Fibroblast of pulmonary artery (primary cell): ENCODE measurements around the gene CAMSAP1.

Experiments
- DNase-seq: peaks from one replicate; pipeline ENCODE4 v3.0.0-alpha.2; 2010; ENCODE audit warnings: low read depth
- H3K4me3 ChIP-seq: replicated peaks from 2 replicates; pipeline ENCODE4 v1.5.1; 2011; ENCODE audit warnings: low read depth, mild to moderate bottlenecking, control low read depth, low read length, moderate library complexity
- TF ChIP-seq, protein P1 (sequence below): IDR thresholded peaks from 2 replicates; pipeline ENCODE4 v1.5.1; 2011; ENCODE audit warnings: mild to moderate bottlenecking, control low read depth, low read length, inconsistent platforms; ENCODE audit errors: missing control alignments

Gene CAMSAP1

DNA sequence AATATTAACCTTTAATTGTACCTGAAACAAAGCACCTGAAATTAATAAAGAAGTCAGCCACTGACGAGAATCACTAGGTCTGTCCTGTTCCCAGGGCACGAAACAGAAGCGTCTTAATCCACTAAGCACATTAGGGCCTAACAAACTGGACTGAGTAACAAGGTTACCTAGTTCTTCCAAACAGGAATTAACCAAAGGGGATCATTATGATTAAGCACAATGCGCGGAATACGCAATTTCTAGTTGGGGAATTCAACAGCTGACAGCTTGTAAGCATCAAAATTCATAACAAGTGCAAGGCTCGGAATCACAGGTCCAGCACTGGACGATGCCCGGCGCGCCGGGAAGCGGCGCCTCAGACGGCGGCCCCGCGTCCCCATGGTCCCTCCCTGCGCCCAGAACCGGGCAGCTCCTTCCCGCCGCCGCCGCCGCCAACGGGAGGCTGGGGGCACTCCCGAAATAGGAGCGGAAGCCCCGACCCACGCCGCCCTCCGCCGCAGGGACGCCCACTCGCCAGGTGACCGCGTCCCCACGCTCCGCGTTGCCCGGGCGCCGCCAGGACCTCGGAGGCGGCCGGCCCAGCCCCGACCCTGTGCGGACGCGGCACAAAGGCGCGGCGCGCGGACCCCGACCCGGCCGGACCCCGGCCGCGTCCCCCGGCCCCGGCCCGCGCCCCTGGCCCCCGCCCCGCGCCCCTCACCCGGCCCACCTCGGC lies 898 bp downstream of the CAMSAP1 start:
- peak; percentile 66 for DNase-seq
- H3K4me3 ChIP-seq: peak overlapping the region; percentile 46
- TF ChIP-seq, protein P1, sequence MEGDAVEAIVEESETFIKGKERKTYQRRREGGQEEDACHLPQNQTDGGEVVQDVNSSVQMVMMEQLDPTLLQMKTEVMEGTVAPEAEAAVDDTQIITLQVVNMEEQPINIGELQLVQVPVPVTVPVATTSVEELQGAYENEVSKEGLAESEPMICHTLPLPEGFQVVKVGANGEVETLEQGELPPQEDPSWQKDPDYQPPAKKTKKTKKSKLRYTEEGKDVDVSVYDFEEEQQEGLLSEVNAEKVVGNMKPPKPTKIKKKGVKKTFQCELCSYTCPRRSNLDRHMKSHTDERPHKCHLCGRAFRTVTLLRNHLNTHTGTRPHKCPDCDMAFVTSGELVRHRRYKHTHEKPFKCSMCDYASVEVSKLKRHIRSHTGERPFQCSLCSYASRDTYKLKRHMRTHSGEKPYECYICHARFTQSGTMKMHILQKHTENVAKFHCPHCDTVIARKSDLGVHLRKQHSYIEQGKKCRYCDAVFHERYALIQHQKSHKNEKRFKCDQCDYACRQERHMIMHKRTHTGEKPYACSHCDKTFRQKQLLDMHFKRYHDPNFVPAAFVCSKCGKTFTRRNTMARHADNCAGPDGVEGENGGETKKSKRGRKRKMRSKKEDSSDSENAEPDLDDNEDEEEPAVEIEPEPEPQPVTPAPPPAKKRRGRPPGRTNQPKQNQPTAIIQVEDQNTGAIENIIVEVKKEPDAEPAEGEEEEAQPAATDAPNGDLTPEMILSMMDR: no peak

DNA sequence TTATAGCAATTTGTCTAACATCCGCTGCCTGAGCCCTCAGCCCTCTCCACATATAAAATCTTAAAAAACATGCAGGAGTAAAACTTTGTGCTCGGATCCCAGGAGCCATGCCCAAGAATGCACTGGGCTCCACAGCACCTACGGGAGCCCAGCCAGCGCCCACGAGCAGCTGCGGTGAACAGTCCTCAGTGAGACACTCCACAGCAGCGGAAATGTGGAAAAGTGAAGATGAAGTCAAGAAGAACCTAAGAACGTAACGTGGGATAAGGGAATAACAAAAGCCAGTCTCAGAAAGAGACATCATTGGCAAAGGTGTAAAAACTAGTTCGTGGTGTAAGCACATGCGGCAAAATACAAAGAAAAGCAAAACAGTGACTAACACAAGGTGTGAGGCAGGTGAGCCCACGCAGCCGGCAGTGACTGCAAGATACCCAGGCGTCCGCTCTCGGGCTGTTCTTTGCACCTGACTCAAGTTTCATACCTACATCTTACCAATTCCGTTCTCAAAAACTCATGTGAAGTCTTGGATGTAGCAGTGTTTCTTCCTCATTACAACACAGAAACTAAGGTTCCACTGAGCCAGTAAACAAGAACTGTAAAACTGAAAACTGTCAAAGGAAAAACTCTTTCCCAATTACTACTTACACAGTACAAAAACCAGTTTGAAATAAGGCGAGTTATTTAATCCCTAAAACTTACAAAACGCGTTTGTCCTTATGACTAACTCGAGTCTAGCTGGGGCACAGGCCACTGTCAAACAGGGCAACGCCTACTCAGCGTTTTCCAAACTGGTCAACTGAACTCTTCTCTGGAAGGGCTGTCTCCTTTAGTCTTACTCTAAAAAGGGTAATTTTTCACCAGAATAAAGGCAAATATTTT lies 1.7 kb downstream of the CAMSAP1 start:
- TF ChIP-seq, protein P1: no peak
- peak overlapping the region; percentile 46 for H3K4me3 ChIP-seq
- no peak for DNase-seq

DNA sequence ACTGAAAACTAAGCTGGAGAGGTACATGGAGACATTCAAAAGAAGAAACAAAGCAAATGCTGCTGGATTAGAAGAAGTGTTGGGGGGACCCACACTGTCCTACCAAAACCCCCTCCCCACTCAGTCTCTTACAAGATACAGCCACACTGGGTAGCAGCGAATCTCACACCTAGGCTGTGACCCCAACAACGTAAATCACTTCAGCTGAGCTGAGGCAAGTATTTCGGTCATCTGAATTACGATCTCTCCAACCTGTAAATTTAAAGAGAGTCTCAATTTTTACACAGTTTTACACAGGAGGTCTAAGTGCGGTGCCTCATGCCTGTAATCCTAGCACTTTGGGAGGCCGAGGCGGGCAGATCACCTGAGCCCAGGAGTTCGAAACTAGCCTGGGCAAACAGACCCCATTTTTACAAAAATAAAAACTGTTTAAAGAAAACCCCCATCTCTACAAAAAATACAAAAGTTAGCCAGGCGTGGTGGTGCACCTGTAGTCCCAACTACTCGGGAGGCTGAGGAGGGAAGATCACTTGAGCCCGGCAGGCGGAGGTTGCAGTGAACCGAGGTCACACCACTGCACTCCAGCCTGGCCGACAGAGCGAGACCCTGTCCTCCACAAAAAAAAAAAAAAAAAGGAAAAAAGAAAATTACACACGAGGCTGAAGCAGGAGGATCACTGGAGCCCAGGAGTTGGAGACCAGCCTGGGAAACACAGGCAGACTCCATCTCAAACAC lies 3.4 kb downstream of the CAMSAP1 start:
- H3K4me3 ChIP-seq: no peak overlapping the region
- DNase-seq: no peak

DNA sequence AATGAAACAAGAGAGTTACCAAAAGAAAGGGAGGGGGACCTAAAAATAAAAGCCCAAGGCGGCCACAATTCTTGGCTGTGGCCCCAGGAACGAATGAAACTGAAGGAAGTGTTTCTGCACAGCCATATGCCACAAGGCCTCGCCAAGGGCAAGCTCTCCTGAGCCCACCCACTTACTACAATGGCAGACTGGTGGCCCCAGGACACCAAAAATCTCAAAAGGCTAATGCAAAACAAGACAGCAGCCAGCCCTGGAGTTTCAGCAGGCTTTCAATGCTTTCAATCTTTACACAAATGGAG lies 4.0 kb downstream of the CAMSAP1 start:
- no peak for DNase-seq
- TF ChIP-seq, protein P1: no peak
- H3K4me3 ChIP-seq: no peak overlapping the region

More for the DNA sequence above, 3.4 kb downstream of the CAMSAP1 start:
- TF ChIP-seq, protein P1: no peak

DNA sequence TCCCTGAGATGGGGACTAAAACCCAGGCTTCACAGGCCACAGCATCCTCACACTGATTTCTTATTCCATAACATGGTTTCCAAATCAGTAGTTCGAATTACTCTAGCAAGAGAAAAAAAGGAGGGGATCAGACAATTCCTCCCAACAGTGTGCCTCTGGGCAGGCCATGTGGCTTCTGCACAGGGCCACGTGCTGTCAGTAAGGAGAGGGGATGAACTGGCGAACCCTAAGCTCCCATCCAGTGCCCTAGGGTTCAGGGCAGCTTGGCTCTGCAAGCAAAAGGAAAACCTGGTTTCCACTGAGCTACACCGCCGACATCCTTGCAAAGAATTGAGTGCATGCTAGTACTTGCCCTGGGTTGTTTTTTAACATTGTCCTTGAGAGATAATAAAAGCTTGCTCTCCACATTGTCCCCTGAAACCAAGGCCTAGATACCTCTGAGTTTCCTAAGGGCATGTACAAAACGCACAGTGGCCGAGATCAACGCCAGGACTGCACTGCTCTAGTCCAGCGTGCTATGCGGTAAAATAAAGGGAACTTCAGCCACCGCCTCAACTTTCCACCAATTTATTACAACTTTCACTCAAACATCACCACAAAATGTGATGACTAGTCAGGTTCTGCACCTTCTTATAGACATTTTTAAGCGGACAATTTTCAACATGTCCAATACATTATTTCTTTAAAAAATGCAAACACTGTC lies 4.5 kb downstream of the CAMSAP1 start:
- DNase-seq: no peak
- H3K4me3 ChIP-seq: no peak overlapping the region
- TF ChIP-seq, protein P1: no peak

DNA sequence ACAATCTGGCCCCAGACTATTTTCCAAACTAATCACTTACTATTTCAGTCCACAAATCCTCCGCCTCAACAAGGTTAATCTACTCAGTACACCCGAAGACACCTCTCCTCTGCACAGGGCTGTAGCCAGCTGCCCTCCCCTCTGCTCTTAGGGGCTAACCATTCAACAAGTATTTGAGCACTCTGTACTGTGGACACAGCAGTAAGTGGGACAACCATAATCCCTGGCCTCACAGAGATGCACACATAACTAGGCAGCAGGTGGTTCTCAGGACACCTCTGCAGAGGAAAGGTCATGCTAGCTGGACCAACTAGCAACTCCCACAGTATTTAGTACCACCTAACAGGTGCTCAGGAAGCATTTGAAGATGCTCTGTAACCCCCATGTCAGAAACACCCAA lies 5.5 kb downstream of the CAMSAP1 start:
- DNase-seq: no peak
- H3K4me3 ChIP-seq: no peak overlapping the region
- TF ChIP-seq, protein P1: no peak
